ENCODE results near the gene OR2A42. TPM values are rescaled to one million over a fixed set of nuclear protein-coding genes. Genes with fewer than 3 reads are reported as not detected.
"Not testable (repeated sequence)": the region's sequence is repeated elsewhere in the genome, so short reads cannot be mapped to it uniquely, and the experiment has no call there.

OR2A42 gene, protein sequence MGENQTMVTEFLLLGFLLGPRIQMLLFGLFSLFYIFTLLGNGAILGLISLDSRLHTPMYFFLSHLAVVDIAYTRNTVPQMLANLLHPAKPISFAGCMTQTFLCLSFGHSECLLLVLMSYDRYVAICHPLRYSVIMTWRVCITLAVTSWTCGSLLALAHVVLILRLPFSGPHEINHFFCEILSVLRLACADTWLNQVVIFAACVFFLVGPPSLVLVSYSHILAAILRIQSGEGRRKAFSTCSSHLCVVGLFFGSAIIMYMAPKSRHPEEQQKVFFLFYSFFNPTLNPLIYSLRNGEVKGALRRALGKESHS
- polyA plus RNA-seq (2012; rRNA removed), result not detected in 2 replicates
- polyA plus RNA-seq (2012; cell fraction: cytosol; rRNA removed), result not detected in 2 replicates
- polyA plus RNA-seq (2012; cell fraction: nucleus; rRNA removed), result not detected in 2 replicates

GRCh38 chr7:144239365-144239764 lies at the start of gene OR2A42:
OR2A42 (minus strand) TSS chr7:144239605; CDS start chr7:144232843, 6,762 bp downstream.
- H3K27me3 ChIP-seq (ENCODE audit: insufficient read depth), result not testable (repeated sequence)

DNA sequence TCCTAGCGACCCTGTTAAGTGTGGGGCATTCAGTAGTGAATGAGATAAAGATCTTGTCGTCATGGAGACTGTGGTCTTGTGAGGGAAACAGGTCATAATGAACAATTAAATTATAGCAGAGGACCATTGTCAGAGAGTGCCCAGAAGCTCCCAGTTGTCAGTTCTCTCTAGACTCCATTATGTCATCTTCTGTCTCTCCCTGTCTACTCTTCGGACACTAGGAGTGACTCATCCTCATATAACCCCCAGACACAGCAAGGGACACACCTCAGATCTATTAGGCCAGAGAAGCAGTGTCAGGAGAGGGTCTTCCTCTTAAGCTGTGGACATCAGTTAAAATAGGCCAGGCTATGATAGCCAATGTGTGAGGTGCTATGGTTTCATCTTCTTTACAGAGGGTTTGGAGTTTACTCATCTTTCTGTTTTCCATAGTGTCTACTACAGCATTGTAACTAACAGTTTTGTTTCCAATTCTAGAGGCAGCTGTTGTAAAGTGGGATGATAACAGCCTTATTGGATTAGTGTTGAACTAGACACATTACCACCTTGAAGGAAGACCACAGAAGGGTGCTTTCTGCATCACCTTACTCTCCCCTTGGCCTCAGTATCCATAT lies 47.9 kb upstream of the OR2A42 start:
- H3F3A ChIP-seq (replicated peaks; ENCODE audit: insufficient read depth); H3K9ac ChIP-seq; H3K9me2 ChIP-seq; H3K27me3 ChIP-seq (ENCODE audit: insufficient read depth); H4K20me1 ChIP-seq (ENCODE audit: insufficient read depth); H3K27ac ChIP-seq (ENCODE audit: low read depth in 2 of 2, low read length in 1 of 2); POLR2A ChIA-PET; H2AFZ ChIP-seq (ENCODE audit: low read depth); H3K4me3 ChIP-seq (ENCODE audit: low read depth in 2 of 2, low read length in 1 of 2); H3K9me3 ChIP-seq; CTCF ChIA-PET; DNase-seq; H3K4me2 ChIP-seq; H3K79me2 ChIP-seq (ENCODE audit: insufficient read depth); H3K4me1 ChIP-seq (ENCODE audit: control insufficient read depth in 1 of 2, insufficient read depth in 2 of 2, low read depth in 1 of 2, low read length in 1 of 2); H3K36me3 ChIP-seq (replicated peaks in 1 of 2; ENCODE audit: control insufficient read depth in 1 of 2, insufficient read depth in 2 of 2, low read length in 1 of 2): not testable (repeated sequence)
- WGBS (ENCODE audit: low lambda C conversion rate), result no CpG with 5 or more reads among the region's 3 CpGs

More at GRCh38 chr7:144239365-144239764, at the start of gene OR2A42:
- H3K36me3 ChIP-seq (replicated peaks in 1 of 2; ENCODE audit: control insufficient read depth in 1 of 2, insufficient read depth in 2 of 2, low read length in 1 of 2); H4K20me1 ChIP-seq (ENCODE audit: insufficient read depth); DNase-seq; H3F3A ChIP-seq (replicated peaks; ENCODE audit: insufficient read depth); H3K4me2 ChIP-seq; H3K9me2 ChIP-seq; H3K9me3 ChIP-seq; H3K4me3 ChIP-seq (ENCODE audit: low read depth in 2 of 2, low read length in 1 of 2); H2AFZ ChIP-seq (ENCODE audit: low read depth); POLR2A ChIA-PET; H3K79me2 ChIP-seq (ENCODE audit: insufficient read depth); H3K4me1 ChIP-seq (ENCODE audit: control insufficient read depth in 1 of 2, insufficient read depth in 2 of 2, low read depth in 1 of 2, low read length in 1 of 2); H3K9ac ChIP-seq; CTCF ChIA-PET; H3K27ac ChIP-seq (ENCODE audit: low read depth in 2 of 2, low read length in 1 of 2): not testable (repeated sequence)
- WGBS (ENCODE audit: low lambda C conversion rate), result 5% methylated on average over 1 of the region's 2 CpGs

DNA sequence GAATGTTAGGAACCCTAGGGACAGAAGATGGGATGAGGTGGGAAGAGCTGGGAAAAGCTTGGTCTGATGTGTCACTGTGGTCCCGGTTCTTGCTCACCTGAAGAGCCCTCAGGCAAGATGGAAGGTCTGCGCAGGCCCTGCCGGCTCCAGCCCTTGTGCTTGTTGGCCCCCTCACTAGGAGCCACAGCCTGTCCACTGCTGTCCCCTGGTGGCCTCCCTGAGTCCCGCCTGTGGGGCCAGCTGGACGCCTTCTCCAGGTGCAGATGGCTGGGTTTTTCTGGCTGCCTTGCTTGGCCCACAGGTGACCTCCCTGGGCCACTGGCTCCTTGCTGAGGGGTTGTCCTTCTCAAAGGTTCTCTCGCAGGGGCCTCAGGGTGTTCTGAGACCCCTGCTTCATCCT lies 44.3 kb upstream of the OR2A42 start:
- H3K9me2 ChIP-seq; CTCF ChIA-PET; H3K27ac ChIP-seq (ENCODE audit: low read depth in 2 of 2, low read length in 1 of 2); H4K20me1 ChIP-seq (ENCODE audit: insufficient read depth); H3K4me2 ChIP-seq; H2AFZ ChIP-seq (ENCODE audit: low read depth); H3K79me2 ChIP-seq (ENCODE audit: insufficient read depth); H3K27me3 ChIP-seq (ENCODE audit: insufficient read depth); H3K4me3 ChIP-seq (ENCODE audit: low read depth in 2 of 2, low read length in 1 of 2); H3K9me3 ChIP-seq; H3K9ac ChIP-seq; POLR2A ChIA-PET; H3K4me1 ChIP-seq (ENCODE audit: control insufficient read depth in 1 of 2, insufficient read depth in 2 of 2, low read depth in 1 of 2, low read length in 1 of 2); H3F3A ChIP-seq (replicated peaks; ENCODE audit: insufficient read depth); DNase-seq; H3K36me3 ChIP-seq (replicated peaks in 1 of 2; ENCODE audit: control insufficient read depth in 1 of 2, insufficient read depth in 2 of 2, low read length in 1 of 2): not testable (repeated sequence)
- WGBS (ENCODE audit: low lambda C conversion rate), result no CpG with 5 or more reads among the region's 6 CpGs

DNA sequence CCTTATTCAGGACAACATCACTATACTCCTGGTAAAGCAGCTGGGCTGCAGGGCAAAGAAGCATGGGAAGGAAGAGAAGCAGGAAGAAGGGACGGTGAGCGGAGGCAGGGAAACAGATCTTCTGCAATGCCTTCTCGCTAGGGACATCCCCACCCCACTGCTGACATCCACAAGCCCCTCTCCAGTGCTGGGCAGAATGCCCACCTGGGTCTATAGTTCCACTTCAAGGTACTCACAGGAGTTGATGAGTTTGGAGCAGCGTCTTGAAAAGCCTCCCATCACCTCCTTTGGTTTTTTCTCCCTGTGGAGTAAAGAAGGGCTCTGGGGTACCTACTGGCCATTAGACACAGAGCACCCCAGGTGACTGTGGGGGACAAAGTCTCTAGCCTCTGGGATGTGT lies 43.1 kb upstream of the OR2A42 start:
- H3K9me3 ChIP-seq; CTCF ChIA-PET; H3K4me3 ChIP-seq (ENCODE audit: low read depth in 2 of 2, low read length in 1 of 2); H3K9me2 ChIP-seq; H3F3A ChIP-seq (replicated peaks; ENCODE audit: insufficient read depth); H3K9ac ChIP-seq; H3K27me3 ChIP-seq (ENCODE audit: insufficient read depth); H4K20me1 ChIP-seq (ENCODE audit: insufficient read depth); H3K79me2 ChIP-seq (ENCODE audit: insufficient read depth); H3K4me2 ChIP-seq; H3K36me3 ChIP-seq (replicated peaks in 1 of 2; ENCODE audit: control insufficient read depth in 1 of 2, insufficient read depth in 2 of 2, low read length in 1 of 2); H3K27ac ChIP-seq (ENCODE audit: low read depth in 2 of 2, low read length in 1 of 2); H3K4me1 ChIP-seq (ENCODE audit: control insufficient read depth in 1 of 2, insufficient read depth in 2 of 2, low read depth in 1 of 2, low read length in 1 of 2); DNase-seq; H2AFZ ChIP-seq (ENCODE audit: low read depth); POLR2A ChIA-PET: not testable (repeated sequence)
- 7% methylated on average over 2 of the region's 4 CpGs for WGBS (ENCODE audit: low lambda C conversion rate)

GRCh38 chr7:144281981-144282380 lies 42.6 kb upstream of the OR2A42 start:
- CTCF ChIA-PET; H3K9me2 ChIP-seq; H3K9me3 ChIP-seq; H3K4me2 ChIP-seq; H4K20me1 ChIP-seq (ENCODE audit: insufficient read depth); POLR2A ChIA-PET; H3K4me1 ChIP-seq (ENCODE audit: control insufficient read depth in 1 of 2, insufficient read depth in 2 of 2, low read depth in 1 of 2, low read length in 1 of 2); H2AFZ ChIP-seq (ENCODE audit: low read depth); H3K9ac ChIP-seq; H3K36me3 ChIP-seq (replicated peaks in 1 of 2; ENCODE audit: control insufficient read depth in 1 of 2, insufficient read depth in 2 of 2, low read length in 1 of 2); H3K27ac ChIP-seq (ENCODE audit: low read depth in 2 of 2, low read length in 1 of 2); H3K79me2 ChIP-seq (ENCODE audit: insufficient read depth); H3K27me3 ChIP-seq (ENCODE audit: insufficient read depth); H3K4me3 ChIP-seq (ENCODE audit: low read depth in 2 of 2, low read length in 1 of 2); DNase-seq; H3F3A ChIP-seq (replicated peaks; ENCODE audit: insufficient read depth): not testable (repeated sequence)
- WGBS (ENCODE audit: low lambda C conversion rate), result no CpG with 5 or more reads among the region's 8 CpGs

DNA sequence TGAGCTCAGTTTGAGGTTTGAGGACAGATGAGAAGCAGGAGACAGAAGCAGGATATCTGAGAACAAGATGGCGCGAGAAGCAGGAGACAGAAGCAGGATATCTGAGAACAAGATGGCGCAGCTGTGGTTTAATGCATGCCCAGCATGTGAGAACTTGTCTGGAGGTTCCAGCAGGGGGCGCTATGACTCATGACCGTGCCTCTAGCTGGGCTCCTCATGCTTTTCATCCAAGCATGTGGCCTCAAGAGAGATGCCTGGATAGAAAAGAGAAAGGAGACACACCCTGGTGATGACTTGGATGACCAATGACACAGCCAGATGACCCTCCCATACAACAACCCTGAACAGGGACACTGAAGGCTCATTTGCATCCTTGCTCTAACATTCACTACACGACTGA lies 40.6 kb upstream of the OR2A42 start:
- H3F3A ChIP-seq (replicated peaks; ENCODE audit: insufficient read depth); POLR2A ChIA-PET; H3K4me1 ChIP-seq (ENCODE audit: control insufficient read depth in 1 of 2, insufficient read depth in 2 of 2, low read depth in 1 of 2, low read length in 1 of 2); DNase-seq; H4K20me1 ChIP-seq (ENCODE audit: insufficient read depth); CTCF ChIA-PET; H2AFZ ChIP-seq (ENCODE audit: low read depth); H3K27me3 ChIP-seq (ENCODE audit: insufficient read depth); H3K79me2 ChIP-seq (ENCODE audit: insufficient read depth); H3K9me3 ChIP-seq; H3K9me2 ChIP-seq; H3K4me3 ChIP-seq (ENCODE audit: low read depth in 2 of 2, low read length in 1 of 2); H3K4me2 ChIP-seq; H3K27ac ChIP-seq (ENCODE audit: low read depth in 2 of 2, low read length in 1 of 2); H3K36me3 ChIP-seq (replicated peaks in 1 of 2; ENCODE audit: control insufficient read depth in 1 of 2, insufficient read depth in 2 of 2, low read length in 1 of 2); H3K9ac ChIP-seq: not testable (repeated sequence)
- 23% methylated on average over 3 of the region's 6 CpGs for WGBS (ENCODE audit: low lambda C conversion rate)

Data from SK-N-SH (cell line).